Transverse colon (tissue), 4 donors: Measurements from ENCODE around the gene PSTPIP2. TPM values are rescaled to one million over a fixed set of nuclear protein-coding genes. Genes with fewer than 3 reads are reported as not detected.
"Not testable (repeated sequence)": the region's sequence is repeated elsewhere in the genome, so short reads cannot be mapped to it uniquely, and the experiment has no call there.

Experiments used
- DNase-seq: peaks from one replicate; pipeline ENCODE4 v3.0.0-alpha.2; 2019
- H3K27ac ChIP-seq, 4 donors: fragments of 200-600 bp; sonication (generic); 2 replicates each; pipeline ENCODE4 v1.5.1; 2016 to 2018; ENCODE audit warnings: inconsistent platforms in 4 of 4
- H3K27me3 ChIP-seq: fragments of 200-600 bp; sonication (generic); 2 replicates; pipeline ENCODE4 v1.5.1; 2017; ENCODE audit warnings: inconsistent platforms
- H3K36me3 ChIP-seq, 4 donors: fragments of 200-600 bp; sonication (generic); 2 replicates each; pipeline ENCODE4 v1.5.1; 2017 to 2019; ENCODE audit warnings: inconsistent platforms in 4 of 4
- H3K4me1 ChIP-seq, 4 donors: fragments of 200-600 bp; sonication (generic); 2 replicates each; pipeline ENCODE4 v1.5.1; 2017 to 2020; ENCODE audit warnings: inconsistent platforms in 4 of 4
- H3K4me3 ChIP-seq, 4 donors: fragments of 200-600 bp; sonication (generic); 1 replicate in 1 of 4; 2 replicates in 3 of 4; pipeline versions ENCODE4 v1.5.1 to v1.6.1; 2017 to 2019; ENCODE audit warnings: inconsistent platforms in 4 of 4
- H3K9me3 ChIP-seq, 2 donors: fragments of 200-600 bp; sonication (generic); 2 replicates each; pipeline ENCODE4 v1.5.1; 2017 to 2019; ENCODE audit warnings: inconsistent platforms in 2 of 2
- CTCF ChIP-seq, 5 experiments: fragments of 200-600 bp in 3 of 5; fragments of 450-650 bp in 2 of 5; sonication (generic) in 3 of 5; IDR thresholded peaks; 1 replicate in 2 of 5; 2 replicates in 3 of 5; pipeline ENCODE4 v1.5.1; 2016 to 2017; ENCODE audit warnings: antibody characterized with exemption in 5 of 5, inconsistent platforms in 3 of 5, mild to moderate bottlenecking in 2 of 5, moderate library complexity in 1 of 5
- EP300 ChIP-seq: sonication (generic); formaldehyde crosslinking; IDR thresholded peaks from one replicate; pipeline ENCODE4 v1.6.1; 2017; ENCODE audit warnings: antibody characterized with exemption, low read depth
- POLR2A ChIP-seq: fragments of 450-650 bp; IDR thresholded peaks from one replicate; pipeline ENCODE4 v1.6.1; 2016; ENCODE audit warnings: antibody characterized with exemption, mild to moderate bottlenecking, moderate library complexity
- POLR2AphosphoS5 ChIP-seq, 3 donors: sonication (generic); formaldehyde crosslinking; IDR thresholded peaks; one replicate each; pipeline ENCODE4 v1.6.1; 2016; ENCODE audit warnings: antibody characterized with exemption in 3 of 3
- WGBS, 2 donors: methylation state at CpG; one replicate each; pipeline ENCODE4 v1.1.5; 2018; ENCODE audit warnings: low coverage in 1 of 2; 5-methylcytosine and 5-hydroxymethylcytosine counted together
- in situ Hi-C, 4 donors: fragments of 200-750 bp; cut with MboI; loops; one replicate each; pipeline versions ENCODE4 v1.15.0 to v1.15.1; 2017; ENCODE audit warnings: low sequenced_read_pairs in 3 of 4, low pct_ligation_motif_present in 1 of 4, low pct_unique_long_range_greater_than_20kb in 1 of 4
- intact Hi-C: fragments of 100-400 bp; cut with DNase I; formaldehyde crosslinking; loops from one replicate; pipeline ENCODE4 v1.15.1; 2023; ENCODE audit warnings: low total_unique reads
- total RNA-seq, 4 donors: library from RNA; depleted of rRNA; stranded (reverse); fragments of >200 nt; gene quantifications; one replicate each; pipeline ENCODE4 v1.1.0, GENCODE V29; 2016

PSTPIP2 gene
- total RNA-seq, 4 donors from 2014 or later: 2.6 to 21.9 (median 8.7) TPM

DNA sequence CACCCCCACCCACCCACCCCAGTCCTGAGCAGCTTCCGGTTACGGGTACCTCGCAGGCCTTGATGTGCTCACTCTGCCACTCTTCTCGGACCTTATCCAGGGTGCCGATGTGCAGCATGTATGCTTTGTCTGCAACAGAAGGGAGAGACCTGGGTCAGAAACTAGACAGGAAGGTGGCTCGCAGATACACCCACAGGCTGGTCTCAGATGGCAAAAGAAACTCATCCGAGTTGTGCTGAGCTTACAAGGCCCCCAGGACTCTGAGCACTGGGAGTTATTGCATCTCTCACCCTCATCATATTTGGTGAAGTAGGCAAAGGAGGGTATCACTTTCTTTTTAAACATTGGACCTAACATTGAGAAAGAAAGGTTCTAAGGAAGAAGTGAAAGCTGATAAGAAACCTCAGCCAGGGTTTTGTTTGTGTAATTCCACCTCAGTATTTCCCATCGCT is 74.3 kb downstream of the PSTPIP2 start:
- no peak overlapping the region for H3K4me3 ChIP-seq
- H3K9me3 ChIP-seq: peaks cover 0 to 5% of the 10 kb centered on the region in 2 donors
- no peaks in the 10 kb centered on the region for H3K27me3 ChIP-seq
- H3K27ac ChIP-seq: no peak overlapping the region
- no peaks in the 10 kb centered on the region for H3K4me1 ChIP-seq
- intact Hi-C loops: no loop called here
- in situ Hi-C loops: no loop called here
- 76 to 86% methylated on average over 1 to 8 of the region's 8 CpGs for WGBS, 2 donors
- H3K36me3 ChIP-seq: no peaks in the 10 kb centered on the region
- no peak for DNase-seq
- TF ChIP-seq POLR2A (no peak), CTCF (IDR thresholded peaks at IDR 0.05) (no peak), POLR2AphosphoS5 (IDR thresholded peaks at IDR 0.05) (no peak)

DNA sequence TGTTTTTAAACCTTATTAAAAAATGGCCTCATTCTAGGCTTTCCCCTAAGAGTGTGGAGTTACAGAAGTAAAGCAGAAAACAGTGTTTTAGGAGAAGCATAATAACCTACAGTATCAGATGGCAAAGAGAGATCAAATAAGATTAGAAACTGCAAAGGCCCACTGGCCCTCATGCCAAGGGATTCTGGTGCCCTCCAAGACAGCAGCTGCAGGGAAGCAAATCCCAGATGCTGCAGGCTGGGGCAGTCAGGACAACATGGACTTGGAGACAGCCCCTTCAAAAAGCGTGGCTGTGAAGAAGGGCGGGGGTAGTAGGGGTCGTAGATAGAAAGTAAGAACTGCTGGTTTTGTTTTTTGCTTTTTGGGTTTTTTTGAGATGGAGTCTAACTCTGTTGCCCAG is 76.6 kb downstream of the PSTPIP2 start:
- Histone ChIP-seq H3K36me3 (no peaks in the 10 kb centered on the region), H3K4me1 (no peaks in the 10 kb centered on the region), H3K27ac (no peak overlapping the region), H3K9me3 (no peaks in the 10 kb centered on the region), H3K4me3 (no peak overlapping the region), H3K27me3 (no peaks in the 10 kb centered on the region)
- WGBS, 2 donors: 86 to 96% methylated on average over 3 of the region's 3 CpGs
- DNase-seq: no peak
- in situ Hi-C loops: no loop called here
- intact Hi-C loops: no loop called here
- TF ChIP-seq POLR2A: no peak
- TF ChIP-seq POLR2AphosphoS5 (IDR thresholded peaks at IDR 0.05): no peak
- TF ChIP-seq EP300: no peak
- TF ChIP-seq CTCF (IDR thresholded peaks at IDR 0.05): no peak

DNA sequence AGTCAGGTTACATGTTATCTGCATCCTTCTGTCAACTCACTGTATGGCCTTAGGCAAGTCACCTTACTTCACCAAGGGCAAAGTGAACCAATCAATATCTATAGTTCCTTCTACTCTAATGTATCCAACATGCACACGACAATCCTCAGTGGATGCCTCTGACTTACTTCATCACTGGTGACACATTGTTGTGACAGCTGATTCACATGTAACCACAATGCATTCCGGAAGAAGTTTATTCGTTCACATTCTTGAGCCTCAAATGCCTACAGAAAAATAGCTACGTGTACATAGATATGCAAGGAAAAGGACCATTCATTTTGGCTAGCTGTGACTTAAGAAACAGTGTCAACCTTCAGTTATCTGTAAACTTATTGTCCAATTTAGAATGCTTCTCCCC is 78.6 kb downstream of the PSTPIP2 start:
- H3K27me3 ChIP-seq: no peaks in the 10 kb centered on the region
- no peak for TF ChIP-seq EP300
- no peak for TF ChIP-seq POLR2AphosphoS5 (IDR thresholded peaks at IDR 0.05)
- TF ChIP-seq CTCF (IDR thresholded peaks at IDR 0.05): no peak
- no peak for TF ChIP-seq POLR2A
- H3K4me1 ChIP-seq: no peaks in the 10 kb centered on the region
- WGBS, 2 donors: 89 to 100% methylated on average over 3 to 4 of the region's 4 CpGs
- intact Hi-C loops: no loop called here
- no peaks in the 10 kb centered on the region for H3K9me3 ChIP-seq
- H3K4me3 ChIP-seq: no peak overlapping the region
- no peaks in the 10 kb centered on the region for H3K36me3 ChIP-seq
- H3K27ac ChIP-seq: no peak overlapping the region
- no peak for DNase-seq
- in situ Hi-C loops: no loop called here

DNA sequence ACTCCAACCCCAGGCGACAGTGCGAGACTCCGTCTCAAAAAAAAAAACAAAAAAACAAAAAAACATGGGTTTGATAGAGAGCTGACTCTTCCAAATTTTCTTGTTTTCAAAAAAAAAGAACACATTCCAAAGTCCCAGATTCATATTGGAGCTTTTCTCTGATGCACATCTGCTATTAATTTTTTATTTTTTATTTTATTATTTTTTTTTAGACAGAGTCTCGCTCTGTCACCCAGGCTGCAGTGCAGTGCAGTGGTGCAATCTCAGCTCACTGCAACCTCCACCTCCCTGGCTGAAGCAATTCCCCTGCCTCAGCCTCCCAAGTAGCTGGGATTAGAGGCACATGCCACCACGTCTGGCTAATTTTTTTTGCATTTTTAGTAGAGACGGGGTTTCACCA is 79.5 kb downstream of the PSTPIP2 start:
- DNase-seq, H3K9me3 ChIP-seq, H3K4me3 ChIP-seq, in situ Hi-C loops, H3K27ac ChIP-seq, H3K4me1 ChIP-seq, H3K27me3 ChIP-seq, intact Hi-C loops, H3K36me3 ChIP-seq: not testable (repeated sequence)
- WGBS, 2 donors: 85 to 90% methylated on average over 5 to 6 of the region's 6 CpGs

DNA sequence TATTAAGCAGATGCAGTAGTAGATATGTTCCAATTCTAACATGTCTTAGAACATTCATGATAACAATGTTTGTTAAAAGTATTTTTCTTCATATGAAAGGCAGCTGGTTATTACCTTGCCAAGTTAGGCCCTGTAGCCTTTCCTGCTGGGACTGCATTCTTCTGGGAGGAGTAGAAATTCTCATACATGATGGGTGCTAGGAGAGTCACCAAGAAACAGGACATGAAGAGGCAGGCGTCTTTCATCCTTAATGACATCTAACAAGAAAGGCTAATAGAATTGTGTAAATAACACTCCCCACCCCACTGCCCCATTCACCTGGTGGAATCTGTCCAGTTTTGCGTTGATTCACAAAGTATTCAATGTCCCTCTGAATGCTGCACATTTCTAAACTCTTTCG is 80.3 kb downstream of the PSTPIP2 start:
- Histone ChIP-seq H3K4me1 (no peaks in the 10 kb centered on the region), H3K36me3 (no peaks in the 10 kb centered on the region), H3K27ac (no peak overlapping the region), H3K9me3 (no peaks in the 10 kb centered on the region), H3K4me3 (no peak overlapping the region), H3K27me3 (no peaks in the 10 kb centered on the region)
- intact Hi-C loops (no loop called here), in situ Hi-C loops (no loop called here)
- no peak for DNase-seq
- 86 to 90% methylated on average over 3 of the region's 3 CpGs for WGBS, 2 donors
- TF ChIP-seq POLR2A: no peak
- TF ChIP-seq POLR2AphosphoS5 (IDR thresholded peaks at IDR 0.05): no peak
- no peak for TF ChIP-seq EP300
- TF ChIP-seq CTCF (IDR thresholded peaks at IDR 0.05): no peak
